ENCODE measurements around the gene LRRIQ4. TPM values are rescaled to one million over a fixed set of nuclear protein-coding genes. Genes with fewer than 3 reads are reported as not detected.

Gene LRRIQ4
- total RNA-seq, 1 donor from 2014 or later = not detected

DNA sequence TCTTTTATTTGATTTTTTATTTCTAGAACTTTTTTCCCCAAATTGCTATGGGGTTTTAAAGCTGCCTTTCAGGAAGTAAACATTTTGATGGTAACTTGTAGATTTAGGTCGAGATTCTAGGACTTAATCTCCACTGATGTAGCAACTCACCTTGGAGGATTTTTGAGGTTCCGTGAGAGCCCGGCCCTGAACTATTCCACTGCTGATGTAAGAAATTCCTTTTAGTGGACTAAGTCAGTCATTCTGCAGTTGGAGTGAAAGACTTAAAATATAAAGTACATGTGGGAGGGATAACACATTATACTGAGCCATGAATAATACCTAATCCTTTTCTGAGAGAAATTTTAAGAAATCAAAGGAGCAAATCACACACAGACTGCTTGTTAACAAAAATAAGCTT is 12.6 kb downstream of the LRRIQ4 start:
- Histone ChIP-seq H3K9me3 (ENCODE audit: insufficient read depth, low read depth, low read length) (no peaks in the 10 kb centered on the region), H3K4me3 (ENCODE audit: insufficient read depth, low read depth, low read length) (no peak overlapping the region), H2AFZ (ENCODE audit: low read depth, low read length) (no peak overlapping the region), H3K9ac (ENCODE audit: low read length) (no peak overlapping the region), H3K36me3 (ENCODE audit: insufficient read depth, low read length) (no peaks in the 10 kb centered on the region), H3K4me2 (ENCODE audit: low read length) (no peak overlapping the region), H3K27me3 (ENCODE audit: insufficient read depth, low read length) (no peaks in the 10 kb centered on the region), H3K4me1 (ENCODE audit: insufficient read depth, low read length) (no peaks in the 10 kb centered on the region), H3K27ac (ENCODE audit: low read depth, low read length) (no peak overlapping the region), H4K20me1 (ENCODE audit: insufficient read depth, low read length) (no peaks in the 10 kb centered on the region), H3K79me2 (ENCODE audit: insufficient read depth, low read length) (no peaks in the 10 kb centered on the region)
- TF ChIP-seq, protein P1, sequence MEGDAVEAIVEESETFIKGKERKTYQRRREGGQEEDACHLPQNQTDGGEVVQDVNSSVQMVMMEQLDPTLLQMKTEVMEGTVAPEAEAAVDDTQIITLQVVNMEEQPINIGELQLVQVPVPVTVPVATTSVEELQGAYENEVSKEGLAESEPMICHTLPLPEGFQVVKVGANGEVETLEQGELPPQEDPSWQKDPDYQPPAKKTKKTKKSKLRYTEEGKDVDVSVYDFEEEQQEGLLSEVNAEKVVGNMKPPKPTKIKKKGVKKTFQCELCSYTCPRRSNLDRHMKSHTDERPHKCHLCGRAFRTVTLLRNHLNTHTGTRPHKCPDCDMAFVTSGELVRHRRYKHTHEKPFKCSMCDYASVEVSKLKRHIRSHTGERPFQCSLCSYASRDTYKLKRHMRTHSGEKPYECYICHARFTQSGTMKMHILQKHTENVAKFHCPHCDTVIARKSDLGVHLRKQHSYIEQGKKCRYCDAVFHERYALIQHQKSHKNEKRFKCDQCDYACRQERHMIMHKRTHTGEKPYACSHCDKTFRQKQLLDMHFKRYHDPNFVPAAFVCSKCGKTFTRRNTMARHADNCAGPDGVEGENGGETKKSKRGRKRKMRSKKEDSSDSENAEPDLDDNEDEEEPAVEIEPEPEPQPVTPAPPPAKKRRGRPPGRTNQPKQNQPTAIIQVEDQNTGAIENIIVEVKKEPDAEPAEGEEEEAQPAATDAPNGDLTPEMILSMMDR (IDR thresholded peaks at IDR 0.05; ENCODE audit: insufficient read depth, low read depth, low read length) = no peak
- no peak for TF ChIP-seq EZH2 (IDR thresholded peaks at IDR 0.05; ENCODE audit: insufficient read depth, low read length)
- no peak overlapping the region for H3K27ac Mint-ChIP-seq (ENCODE audit: unreplicated experiment)
- no peaks in the 10 kb centered on the region for H3K9me3 Mint-ChIP-seq (ENCODE audit: unreplicated experiment)
- H3K4me1 Mint-ChIP-seq (ENCODE audit: low read depth, unreplicated experiment) = peaks cover 3% of the 10 kb centered on the region
- no peak for DNase-seq (ENCODE audit: low read depth)
- H3K36me3 Mint-ChIP-seq (ENCODE audit: low read depth, unreplicated experiment) = no peaks in the 10 kb centered on the region
- no peaks in the 10 kb centered on the region for H3K27me3 Mint-ChIP-seq (ENCODE audit: low read depth, unreplicated experiment)
- FAIRE-seq = no peak
- no peak overlapping the region for H3K4me3 Mint-ChIP-seq (ENCODE audit: unreplicated experiment)

DNA sequence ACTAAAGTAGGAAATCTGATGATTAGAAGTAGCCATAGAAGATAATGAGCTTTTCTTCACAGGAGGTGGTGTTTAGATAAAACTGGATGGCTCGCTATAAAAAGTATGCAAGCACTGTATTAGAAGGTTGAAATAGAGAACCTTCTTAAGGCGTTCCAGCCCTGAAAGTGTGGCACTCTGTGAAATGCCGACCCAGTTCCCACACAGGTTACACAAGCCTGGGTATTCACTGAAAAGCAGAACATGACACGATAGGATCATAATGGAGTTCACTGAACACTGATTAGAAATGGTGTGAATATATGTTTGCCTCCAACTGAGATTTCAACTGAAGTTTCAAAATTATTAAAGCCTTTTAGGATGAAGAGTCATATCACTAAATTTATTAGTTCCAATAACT is 15.0 kb downstream of the LRRIQ4 start:
- H3K4me3 ChIP-seq (ENCODE audit: insufficient read depth, low read depth, low read length) = no peak overlapping the region
- no peak overlapping the region for H3K4me2 ChIP-seq (ENCODE audit: low read length)
- H4K20me1 ChIP-seq (ENCODE audit: insufficient read depth, low read length) = no peaks in the 10 kb centered on the region
- no peaks in the 10 kb centered on the region for H3K27me3 ChIP-seq (ENCODE audit: insufficient read depth, low read length)
- H3K9ac ChIP-seq (ENCODE audit: low read length) = no peak overlapping the region
- no peak overlapping the region for H3K4me3 Mint-ChIP-seq (ENCODE audit: unreplicated experiment)
- no peaks in the 10 kb centered on the region for H3K27me3 Mint-ChIP-seq (ENCODE audit: low read depth, unreplicated experiment)
- H3K9me3 ChIP-seq (ENCODE audit: insufficient read depth, low read depth, low read length) = no peaks in the 10 kb centered on the region
- no peaks in the 10 kb centered on the region for H3K4me1 ChIP-seq (ENCODE audit: insufficient read depth, low read length)
- H3K36me3 Mint-ChIP-seq (ENCODE audit: low read depth, unreplicated experiment) = no peaks in the 10 kb centered on the region
- no peak overlapping the region for H2AFZ ChIP-seq (ENCODE audit: low read depth, low read length)
- DNase-seq (ENCODE audit: low read depth) (no peak), FAIRE-seq (no peak)
- no peaks in the 10 kb centered on the region for H3K36me3 ChIP-seq (ENCODE audit: insufficient read depth, low read length)
- peaks cover 3% of the 10 kb centered on the region for H3K4me1 Mint-ChIP-seq (ENCODE audit: low read depth, unreplicated experiment)
- no peaks in the 10 kb centered on the region for H3K9me3 Mint-ChIP-seq (ENCODE audit: unreplicated experiment)
- no peak overlapping the region for H3K27ac Mint-ChIP-seq (ENCODE audit: unreplicated experiment)
- H3K79me2 ChIP-seq (ENCODE audit: insufficient read depth, low read length) = no peaks in the 10 kb centered on the region
- no peak overlapping the region for H3K27ac ChIP-seq (ENCODE audit: low read depth, low read length)
- TF ChIP-seq, protein P1 (IDR thresholded peaks at IDR 0.05; ENCODE audit: insufficient read depth, low read depth, low read length) = no peak
- no peak for TF ChIP-seq EZH2 (IDR thresholded peaks at IDR 0.05; ENCODE audit: insufficient read depth, low read length)

DNA sequence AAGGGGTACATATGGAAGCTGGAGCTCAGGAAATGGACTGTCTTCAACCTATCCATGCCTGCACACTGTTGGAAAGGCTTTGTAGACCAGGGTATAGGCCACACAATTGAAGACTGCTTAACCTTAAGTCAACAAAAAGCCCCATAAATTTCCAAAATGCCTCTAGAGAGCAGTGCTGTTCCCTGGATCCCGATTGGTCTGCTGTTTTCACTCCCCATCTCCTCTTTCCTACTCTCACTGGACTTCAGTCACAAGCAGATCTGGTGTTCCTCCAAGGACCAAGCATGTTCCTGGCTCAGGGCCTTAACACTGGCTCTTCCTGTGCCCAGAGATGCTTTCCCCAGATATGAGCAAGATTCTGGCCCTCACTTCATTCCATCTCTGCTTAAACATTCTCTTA is 22.9 kb downstream of the LRRIQ4 start:
- H3K27me3 Mint-ChIP-seq (ENCODE audit: low read depth, unreplicated experiment) = peaks cover 3% of the 10 kb centered on the region
- Histone ChIP-seq H3K4me1 (ENCODE audit: insufficient read depth, low read length) (no peaks in the 10 kb centered on the region), H2AFZ (ENCODE audit: low read depth, low read length) (no peak overlapping the region), H3K9ac (ENCODE audit: low read length) (no peak overlapping the region), H3K27ac (ENCODE audit: low read depth, low read length) (no peak overlapping the region), H3K4me3 (ENCODE audit: insufficient read depth, low read depth, low read length) (no peak overlapping the region), H3K27me3 (ENCODE audit: insufficient read depth, low read length) (no peaks in the 10 kb centered on the region), H4K20me1 (ENCODE audit: insufficient read depth, low read length) (no peaks in the 10 kb centered on the region), H3K79me2 (ENCODE audit: insufficient read depth, low read length) (no peaks in the 10 kb centered on the region), H3K36me3 (ENCODE audit: insufficient read depth, low read length) (no peaks in the 10 kb centered on the region), H3K4me2 (ENCODE audit: low read length) (no peak overlapping the region), H3K9me3 (ENCODE audit: insufficient read depth, low read depth, low read length) (no peaks in the 10 kb centered on the region)
- no peaks in the 10 kb centered on the region for H3K9me3 Mint-ChIP-seq (ENCODE audit: unreplicated experiment)
- no peaks in the 10 kb centered on the region for H3K36me3 Mint-ChIP-seq (ENCODE audit: low read depth, unreplicated experiment)
- peaks cover 14% of the 10 kb centered on the region for H3K4me1 Mint-ChIP-seq (ENCODE audit: low read depth, unreplicated experiment)
- DNase-seq (ENCODE audit: low read depth) (no peak), FAIRE-seq (no peak)
- TF ChIP-seq EZH2 (IDR thresholded peaks at IDR 0.05; ENCODE audit: insufficient read depth, low read length) = no peak
- TF ChIP-seq, protein P1 (IDR thresholded peaks at IDR 0.05; ENCODE audit: insufficient read depth, low read depth, low read length) = no peak
- no peak overlapping the region for H3K27ac Mint-ChIP-seq (ENCODE audit: unreplicated experiment)
- H3K4me3 Mint-ChIP-seq (ENCODE audit: unreplicated experiment) = no peak overlapping the region

Data from astrocyte (in vitro differentiated cells and primary cell).